GM19239 (cell line): ENCODE results near the gene BAZ2A.
"Not testable (repeated sequence)": the region's sequence is repeated elsewhere in the genome, so short reads cannot be mapped to it uniquely, and the experiment has no call there.

Source experiments
- DNase-seq: peaks from one replicate; pipeline ENCODE4 v3.0.0; 2011; ENCODE audit warnings: low spot score; ENCODE audit not compliant: insufficient read length
- FAIRE-seq: peaks from 2 replicates; lab custom pipeline; 2011; peaks lifted over from hg19 to GRCh38; lab: Jason Lieb, UNC

Gene BAZ2A

GRCh38 chr12:56630180-56630632 lies at the start of gene BAZ2A:
Gene BAZ2A (minus strand): TSS chr12:56630326. CDS start chr12:56617530, 12,796 bp downstream.
- peak; percentile 74 for FAIRE-seq

GRCh38 chr12:56678852-56679251 lies 48.7 kb upstream of the BAZ2A start:
- no peak for FAIRE-seq
- no peak for DNase-seq

More at GRCh38 chr12:56630180-56630632, at the start of gene BAZ2A:
- peak; percentile 82 for DNase-seq

DNA sequence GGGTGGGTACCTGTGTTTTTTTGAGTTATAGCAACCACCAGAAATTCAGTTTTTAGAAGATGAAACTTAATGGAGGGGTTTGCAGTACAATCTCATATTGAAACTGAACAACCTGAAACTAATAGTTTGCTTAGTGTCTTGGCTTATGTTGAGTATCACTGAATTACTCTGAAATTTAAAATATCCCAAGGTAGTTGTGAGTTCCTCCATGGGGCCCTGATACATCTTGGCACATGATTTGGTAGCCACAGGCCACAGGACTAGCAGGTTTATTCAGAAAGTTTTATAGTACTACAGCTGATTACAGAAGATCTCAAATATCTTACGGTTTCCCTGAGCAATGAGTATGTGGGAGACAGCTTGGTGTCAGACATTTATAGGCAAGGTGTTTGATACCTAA lies 47.6 kb upstream of the BAZ2A start:
- no peak for DNase-seq

DNA sequence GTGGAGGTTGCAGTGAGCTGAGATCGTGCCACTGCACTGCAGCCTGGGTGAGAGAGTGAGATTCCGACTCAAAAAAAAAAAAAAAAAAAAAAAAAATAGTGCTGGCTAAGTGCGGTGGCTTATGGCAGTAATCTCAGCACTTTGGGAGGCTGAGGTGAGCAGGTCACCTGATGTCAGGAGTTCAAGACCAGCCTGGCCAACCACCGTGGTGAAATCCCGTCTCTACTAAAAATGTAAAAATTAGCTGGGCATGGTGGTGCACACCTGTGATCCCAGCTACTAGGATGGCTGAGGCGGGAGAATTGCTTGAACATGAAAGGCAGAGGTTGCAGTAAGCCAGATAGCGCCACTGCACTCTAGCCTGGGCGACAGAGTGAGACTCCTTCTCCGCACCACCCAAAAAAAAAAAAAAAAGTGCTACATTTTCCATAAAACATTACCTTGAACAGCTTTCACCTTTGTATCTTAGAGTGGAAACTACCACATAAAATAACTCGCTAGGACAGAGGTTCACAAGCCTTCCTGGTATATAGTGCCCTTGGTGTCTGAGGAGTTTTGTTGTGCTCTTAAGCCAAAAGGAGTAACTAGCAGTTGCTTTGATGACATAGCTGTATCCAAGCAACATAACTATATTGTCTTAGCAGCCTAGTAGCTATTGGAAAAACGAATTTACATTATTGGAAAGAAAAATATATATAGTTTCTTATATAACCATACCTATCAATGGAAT lies 46.9 kb upstream of the BAZ2A start:
- FAIRE-seq (no peak), DNase-seq (no peak)

More for the DNA sequence above, 47.6 kb upstream of the BAZ2A start:
- FAIRE-seq, result no peak

DNA sequence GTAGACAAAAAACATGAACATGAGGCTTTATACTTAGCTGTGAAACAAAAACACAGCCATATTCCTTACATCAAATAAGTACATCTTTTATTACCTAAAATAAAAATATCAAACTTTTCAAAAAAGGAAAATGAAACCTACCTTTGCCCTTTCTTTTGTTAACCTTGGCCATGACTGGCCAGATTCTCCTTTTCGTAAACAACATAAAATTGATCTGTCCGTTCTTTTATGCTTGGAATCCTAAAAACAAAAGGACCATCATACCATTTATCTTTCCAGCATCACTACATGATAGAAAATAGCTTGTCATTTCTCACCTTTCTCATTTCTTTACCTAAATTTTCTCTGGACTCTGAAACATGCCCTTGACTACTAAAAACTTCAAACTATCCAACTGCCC lies 41.5 kb upstream of the BAZ2A start:
- no peak for DNase-seq
- FAIRE-seq, result no peak

DNA sequence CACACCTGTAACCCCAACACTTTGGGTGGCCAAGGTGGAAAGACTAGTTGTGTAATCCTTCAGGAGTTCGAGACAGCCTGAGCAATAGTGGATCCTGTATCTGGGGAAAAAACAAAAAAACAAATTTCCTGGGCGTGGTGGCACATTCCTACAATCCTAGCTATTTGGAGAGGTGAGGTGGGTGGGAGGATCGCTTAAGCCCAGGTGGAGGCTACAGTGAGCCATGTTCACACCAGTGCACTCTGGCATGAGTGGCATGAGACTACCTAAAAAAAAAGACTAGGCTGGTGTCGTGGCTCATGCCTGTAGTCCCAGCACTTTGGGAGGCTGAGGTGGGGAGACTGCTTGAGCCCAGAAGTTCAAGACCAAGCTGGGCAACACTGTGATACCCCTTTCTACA lies 40.7 kb upstream of the BAZ2A start:
- FAIRE-seq (no peak), DNase-seq (no peak)

DNA sequence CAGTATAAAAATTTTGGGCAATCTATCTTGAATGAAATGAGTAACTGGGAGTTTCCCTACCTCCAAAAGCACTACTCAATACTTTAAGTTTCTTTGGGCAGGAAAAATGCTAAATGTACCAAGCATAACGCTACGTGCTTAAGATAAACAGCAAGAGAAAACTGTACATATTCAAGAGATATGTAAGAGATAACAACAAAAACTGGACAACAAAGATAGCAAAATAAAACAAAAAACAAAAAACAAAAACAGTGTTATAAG lies 38.0 kb upstream of the BAZ2A start:
- DNase-seq, result no peak
- FAIRE-seq, result no peak

DNA sequence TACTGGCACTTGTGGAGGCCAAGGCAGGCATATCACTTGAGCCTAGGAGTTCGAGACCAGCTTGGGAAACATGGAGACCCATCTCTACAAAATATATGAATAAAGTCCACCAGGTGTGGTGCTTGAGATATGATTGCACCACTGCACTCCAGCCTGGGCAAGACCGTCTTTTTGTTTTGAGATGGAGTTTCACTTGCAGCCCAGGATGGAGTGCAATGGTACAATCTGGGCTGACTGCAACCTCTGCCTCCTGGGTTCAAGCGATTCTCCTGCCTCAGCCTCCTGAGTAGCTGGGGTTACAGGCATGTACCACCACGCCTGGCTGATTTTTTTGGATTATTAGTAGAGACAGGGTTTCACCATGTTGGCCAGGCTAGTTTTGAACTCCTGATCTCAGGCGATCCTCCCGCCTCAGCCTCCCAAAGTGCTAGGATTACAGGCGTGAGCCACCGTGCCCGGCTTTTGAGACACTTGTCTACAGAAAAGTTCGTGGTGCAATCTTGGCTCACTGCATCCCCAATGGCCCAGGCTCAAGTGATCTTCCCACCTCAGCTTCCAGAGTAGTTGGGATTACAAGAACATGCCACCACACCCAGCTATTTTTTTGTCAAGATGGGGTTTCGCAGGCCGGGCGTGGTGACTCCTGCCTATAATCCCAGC lies 32.0 kb upstream of the BAZ2A start:
- no peak for FAIRE-seq
- DNase-seq, result no peak

- FAIRE-seq (no peak), DNase-seq (no peak)
Measured at GRCh38 chr12:56661560-56661959, 31.4 kb upstream of the BAZ2A start.

GRCh38 chr12:56658921-56659320 lies 28.8 kb upstream of the BAZ2A start:
- no peak for FAIRE-seq

GRCh38 chr12:56657416-56658379 lies 27.6 kb upstream of the BAZ2A start:
- FAIRE-seq (no peak), DNase-seq (no peak)

More at GRCh38 chr12:56658921-56659320, 28.8 kb upstream of the BAZ2A start:
- no peak for DNase-seq

DNA sequence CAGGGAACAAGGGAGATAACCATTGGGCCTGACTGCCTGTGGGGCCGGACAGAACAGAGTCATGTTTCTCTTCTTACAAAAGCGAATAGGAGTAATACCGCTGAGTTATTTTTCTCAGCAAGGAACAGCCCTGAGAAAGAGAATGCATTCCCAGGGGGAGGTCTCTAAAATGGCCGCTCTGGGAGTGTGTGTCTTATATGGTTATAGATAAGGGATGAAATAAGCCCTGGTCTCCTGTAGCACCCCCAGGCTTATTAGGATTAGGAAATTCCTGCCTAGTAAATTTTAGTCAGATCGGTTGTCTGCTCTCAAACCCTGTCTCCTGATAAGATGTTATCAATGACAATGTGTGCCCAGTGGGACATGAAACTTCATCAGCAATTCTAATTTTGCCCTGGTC lies 23.7 kb upstream of the BAZ2A start:
- not testable (repeated sequence) for DNase-seq, FAIRE-seq

DNA sequence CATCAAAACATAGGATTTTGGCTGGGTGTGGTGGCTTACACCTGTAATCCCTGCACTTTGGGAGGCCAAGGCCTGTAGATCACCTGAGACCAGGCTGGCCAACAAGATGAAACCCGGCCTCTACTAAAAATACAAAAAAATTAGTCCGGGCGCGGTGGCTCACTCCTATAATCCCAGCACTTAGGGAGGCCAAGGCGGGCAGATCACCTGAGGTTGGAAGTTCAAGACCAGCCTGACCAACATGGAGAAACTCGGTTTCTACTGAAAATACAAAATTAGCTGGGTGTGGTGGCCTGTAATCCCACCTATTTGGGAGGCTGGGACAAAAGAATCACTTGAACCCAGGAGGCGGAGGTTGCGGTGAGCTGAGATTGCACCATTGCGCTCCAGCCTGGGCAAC lies 17.9 kb upstream of the BAZ2A start:
- not testable (repeated sequence) for DNase-seq, FAIRE-seq

GRCh38 chr12:56645717-56646446 lies 15.8 kb upstream of the BAZ2A start, which contains the start of gene ATP5F1B:
Gene ATP5F1B (minus strand): TSS chr12:56645984. CDS start chr12:56645963, 21 bp downstream.
- peak; percentile 98 for FAIRE-seq

GRCh38 chr12:56645201-56645716 lies 15.1 kb upstream of the BAZ2A start:
- no peak for FAIRE-seq
- DNase-seq, result no peak

More at GRCh38 chr12:56645717-56646446, 15.8 kb upstream of the BAZ2A start, which contains the start of gene ATP5F1B:
- peak; percentile 95 for DNase-seq

DNA sequence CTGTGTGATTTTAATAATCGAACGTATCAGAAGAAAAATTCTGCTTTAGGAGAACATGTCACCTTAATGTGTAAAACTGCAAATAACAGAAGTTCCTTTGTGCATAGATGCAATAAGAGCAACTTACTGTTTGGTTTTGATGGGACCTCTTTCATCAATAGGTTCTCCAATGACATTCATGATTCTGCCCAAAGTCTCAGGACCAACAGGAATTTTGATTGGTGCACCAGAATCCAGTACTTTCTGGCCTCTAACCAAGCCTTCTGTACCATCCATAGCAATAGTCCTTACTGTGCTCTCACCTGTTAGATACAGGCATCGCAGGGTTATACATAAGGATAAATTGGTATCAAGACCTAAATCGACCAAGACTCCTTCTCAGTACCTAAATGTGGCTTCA lies 14.5 kb upstream of the BAZ2A start:
- DNase-seq (no peak), FAIRE-seq (peak; percentile 18)

DNA sequence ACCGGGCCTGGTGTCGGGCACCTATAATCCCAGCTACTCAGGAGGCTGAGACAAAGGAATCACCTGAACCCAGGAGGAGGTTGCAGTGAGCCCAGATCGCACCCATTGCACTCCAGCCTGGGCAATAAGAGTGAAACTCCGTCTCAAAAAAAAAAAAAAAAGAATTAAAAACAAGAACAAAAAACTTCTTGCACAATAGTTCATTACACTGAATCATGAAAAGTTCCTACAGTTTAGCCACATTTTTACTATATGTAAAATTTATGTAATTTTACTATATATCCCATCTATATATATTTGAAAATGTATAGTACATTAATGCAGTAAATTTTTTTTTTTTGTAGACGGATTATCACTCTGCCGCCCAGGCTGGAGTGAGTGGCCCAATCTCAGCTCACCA lies 11.1 kb upstream of the BAZ2A start:
- DNase-seq (no peak), FAIRE-seq (no peak)

- no peak for FAIRE-seq
- DNase-seq, result no peak
Measured at GRCh38 chr12:56637621-56638020, 7.5 kb upstream of the BAZ2A start.

DNA sequence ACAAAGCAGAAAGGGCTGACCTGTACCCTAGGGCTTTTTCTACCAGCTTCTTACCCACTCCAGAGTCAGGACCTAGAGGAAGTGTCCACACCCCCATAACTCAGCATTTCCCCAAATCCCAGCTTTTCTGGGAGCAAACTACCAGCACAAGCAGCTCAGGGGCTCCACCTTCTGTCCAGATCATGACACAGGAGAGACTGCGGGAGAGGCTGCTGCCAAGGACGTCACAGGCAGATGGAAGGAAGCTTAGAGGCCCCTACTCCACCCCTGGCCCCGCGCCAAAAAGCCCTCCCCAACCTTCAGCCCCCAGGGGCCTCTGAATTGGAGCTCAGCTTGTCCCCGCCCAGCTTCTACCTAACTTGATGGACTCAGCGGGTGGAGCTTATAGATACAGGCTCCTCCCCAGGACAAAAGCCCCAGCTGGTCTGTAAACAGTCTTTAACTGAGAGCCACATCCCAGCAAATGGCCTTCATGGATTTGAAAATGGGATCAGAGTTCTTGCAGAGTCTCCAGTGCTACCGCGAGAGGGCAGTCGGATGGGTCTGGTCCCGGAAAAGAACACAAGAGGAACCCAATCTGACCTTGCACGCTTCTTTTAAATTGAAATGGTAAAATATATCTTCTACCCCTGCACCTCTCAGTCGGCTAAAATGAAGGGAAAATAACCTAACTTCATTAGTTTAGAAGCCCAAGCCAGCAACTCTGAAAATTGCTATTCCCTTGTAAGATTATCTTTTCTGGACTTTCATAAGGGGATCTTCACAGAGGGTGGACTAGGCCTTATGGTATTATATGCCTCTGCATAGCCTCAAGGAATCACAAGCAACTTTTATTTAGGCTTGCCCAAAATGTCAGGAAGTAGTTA lies 6.8 kb upstream of the BAZ2A start:
- DNase-seq (peak; percentile 76), FAIRE-seq (no peak)
